ENCODE results near the gene ABCA7. TPM values are rescaled to one million over a fixed set of nuclear protein-coding genes. Genes with fewer than 3 reads are reported as not detected.

The ABCA7 gene
- total RNA-seq, 2 donors from 2014 or later: 17.8 to 105 TPM

- DNase-seq (ENCODE audit: low spot score in 2 of 2): no peak
- peak overlapping the region; percentile 92 for H3K27ac Mint-ChIP-seq
- peaks cover 0 to under 1% of the 10 kb centered on the region in 2 donors for H3K9me3 Mint-ChIP-seq
- H3K36me3 Mint-ChIP-seq: peaks cover 8 to 11% of the 10 kb centered on the region in 2 donors
- ATAC-seq: peak in 1 of 2 donors; percentile 33
Observed at GRCh38 chr19:1094655-1094977, 54.7 kb downstream of the ABCA7 start.

- peak; percentile 98 to 100 for DNase-seq (ENCODE audit: low spot score in 2 of 2)
- H3K36me3 Mint-ChIP-seq: peaks cover 11 to 14% of the 10 kb centered on the region in 2 donors
- H3K9me3 Mint-ChIP-seq: peaks cover 0 to 6% of the 10 kb centered on the region in 2 donors
- H3K27ac Mint-ChIP-seq: peak within 1 kb of the TSS; percentile 92 to 98
- ATAC-seq: peak; percentile 88 to 90
Observed at GRCh38 chr19:1094978-1095701, 55.2 kb downstream of the ABCA7 start, which contains the start of gene POLR2E. POLR2E (minus strand) TSS chr19:1095375; CDS start chr19:1095315, 60 bp downstream.

- peaks cover 11 to 15% of the 10 kb centered on the region in 2 donors for H3K36me3 Mint-ChIP-seq
- DNase-seq (ENCODE audit: low spot score in 2 of 2) (no peak), ATAC-seq (no peak)
- peak overlapping the region in 1 of 2 donors; percentile 78 for H3K27ac Mint-ChIP-seq
- peaks cover 0 to 6% of the 10 kb centered on the region in 2 donors for H3K9me3 Mint-ChIP-seq
Observed at GRCh38 chr19:1097810-1098176, 57.9 kb downstream of the ABCA7 start.

- peaks cover 0 to 6% of the 10 kb centered on the region in 2 donors for H3K9me3 Mint-ChIP-seq
- DNase-seq (ENCODE audit: low spot score in 2 of 2) (no peak), ATAC-seq (no peak)
- peak overlapping the region; percentile 78 to 87 for H3K27ac Mint-ChIP-seq
- peaks cover 11 to 15% of the 10 kb centered on the region in 2 donors for H3K36me3 Mint-ChIP-seq
Observed at GRCh38 chr19:1098177-1099051, 58.5 kb downstream of the ABCA7 start.

- no peak for ATAC-seq
- peaks cover 0 to 9% of the 10 kb centered on the region in 2 donors for H3K36me3 Mint-ChIP-seq
- no peak for DNase-seq (ENCODE audit: low spot score in 2 of 2)
- H3K9me3 Mint-ChIP-seq: peaks cover 0 to 6% of the 10 kb centered on the region in 2 donors
- peak overlapping the region; percentile 60 to 96 for H3K27ac Mint-ChIP-seq
Observed at GRCh38 chr19:1101337-1101698, 61.4 kb downstream of the ABCA7 start.

GRCh38 chr19:1102407-1103131, 62.7 kb downstream of the ABCA7 start:
- DNase-seq (ENCODE audit: low spot score in 2 of 2) (peak; percentile 61 to 89), ATAC-seq (peak; percentile 42 to 58)
- peak overlapping the region; percentile 83 to 96 for H3K27ac Mint-ChIP-seq

GRCh38 chr19:1103132-1103707, 63.3 kb downstream of the ABCA7 start:
- H3K36me3 Mint-ChIP-seq: peaks cover 0 to 9% of the 10 kb centered on the region in 2 donors
- H3K27ac Mint-ChIP-seq: peak overlapping the region; percentile 83 to 96
- no peak for DNase-seq (ENCODE audit: low spot score in 2 of 2)
- H3K9me3 Mint-ChIP-seq: peaks cover 0 to 6% of the 10 kb centered on the region in 2 donors
- no peak for ATAC-seq

More at GRCh38 chr19:1102407-1103131, 62.7 kb downstream of the ABCA7 start:
- Mint-ChIP-seq H3K9me3 (peaks cover 0 to 6% of the 10 kb centered on the region in 2 donors), H3K36me3 (peaks cover 0 to 9% of the 10 kb centered on the region in 2 donors)

- peaks cover 0 to 6% of the 10 kb centered on the region in 2 donors for H3K9me3 Mint-ChIP-seq
- H3K27ac Mint-ChIP-seq: peak within 1 kb of the TSS; percentile 83 to 96
- H3K36me3 Mint-ChIP-seq: peaks cover 0 to 9% of the 10 kb centered on the region in 2 donors
- ATAC-seq (peak; percentile 67 to 74), DNase-seq (ENCODE audit: low spot score in 2 of 2) (peak; percentile 96 to 98)
Observed at GRCh38 chr19:1103708-1104310, 63.9 kb downstream of the ABCA7 start, which contains the start of gene GPX4. GPX4 (plus strand) TSS chr19:1103994; CDS start chr19:1104044, 50 bp downstream.

GRCh38 chr19:1104311-1105007, 64.6 kb downstream of the ABCA7 start:
- Mint-ChIP-seq H3K36me3 (peaks cover 0 to 8% of the 10 kb centered on the region in 2 donors), H3K9me3 (peaks cover 0 to 6% of the 10 kb centered on the region in 2 donors), H3K27ac (peak overlapping the region in 1 of 2 donors; percentile 59)
- ATAC-seq (peak; percentile 25 to 39), DNase-seq (ENCODE audit: low spot score in 2 of 2) (peak; percentile 72 to 84)

- H3K36me3 Mint-ChIP-seq: peaks cover 0 to under 1% of the 10 kb centered on the region in 2 donors
- ATAC-seq (no peak), DNase-seq (ENCODE audit: low spot score in 2 of 2) (no peak)
Observed at GRCh38 chr19:1105008-1105872, 65.3 kb downstream of the ABCA7 start.

GRCh38 chr19:1105873-1106840, 66.2 kb downstream of the ABCA7 start:
- Mint-ChIP-seq H3K36me3 (no peaks in the 10 kb centered on the region), H3K9me3 (no peaks in the 10 kb centered on the region), H3K27ac (peak overlapping the region; percentile 60 to 81)
- ATAC-seq: no peak
- DNase-seq (ENCODE audit: low spot score in 2 of 2): peak in 1 of 2 donors; percentile 32

More at GRCh38 chr19:1105008-1105872, 65.3 kb downstream of the ABCA7 start:
- peak overlapping the region; percentile 60 to 81 for H3K27ac Mint-ChIP-seq
- no peaks in the 10 kb centered on the region for H3K9me3 Mint-ChIP-seq

- ATAC-seq (no peak), DNase-seq (ENCODE audit: low spot score in 2 of 2) (no peak)
- Mint-ChIP-seq H3K27ac (peak overlapping the region; percentile 81 to 82), H3K36me3 (no peaks in the 10 kb centered on the region), H3K9me3 (no peaks in the 10 kb centered on the region)
Observed at GRCh38 chr19:1106841-1107660, 67.1 kb downstream of the ABCA7 start.
